NCI-H82 treated with DMSO at 0.1 percent for 48 hours (cell line): ENCODE data around the gene LLGL2.
A peak's percentile ranks its signal among the peaks of the same experiment; 100 is the strongest.
"Not testable (repeated sequence)": the region's sequence is repeated elsewhere in the genome, so short reads cannot be mapped to it uniquely, and the experiment has no call there.

Experiments
- DNase-seq: peaks from one replicate; lab custom pipeline; 2025; ENCODE audit not compliant: unreplicated experiment; lab: John Stamatoyannopoulos, UW

Gene LLGL2

DNA sequence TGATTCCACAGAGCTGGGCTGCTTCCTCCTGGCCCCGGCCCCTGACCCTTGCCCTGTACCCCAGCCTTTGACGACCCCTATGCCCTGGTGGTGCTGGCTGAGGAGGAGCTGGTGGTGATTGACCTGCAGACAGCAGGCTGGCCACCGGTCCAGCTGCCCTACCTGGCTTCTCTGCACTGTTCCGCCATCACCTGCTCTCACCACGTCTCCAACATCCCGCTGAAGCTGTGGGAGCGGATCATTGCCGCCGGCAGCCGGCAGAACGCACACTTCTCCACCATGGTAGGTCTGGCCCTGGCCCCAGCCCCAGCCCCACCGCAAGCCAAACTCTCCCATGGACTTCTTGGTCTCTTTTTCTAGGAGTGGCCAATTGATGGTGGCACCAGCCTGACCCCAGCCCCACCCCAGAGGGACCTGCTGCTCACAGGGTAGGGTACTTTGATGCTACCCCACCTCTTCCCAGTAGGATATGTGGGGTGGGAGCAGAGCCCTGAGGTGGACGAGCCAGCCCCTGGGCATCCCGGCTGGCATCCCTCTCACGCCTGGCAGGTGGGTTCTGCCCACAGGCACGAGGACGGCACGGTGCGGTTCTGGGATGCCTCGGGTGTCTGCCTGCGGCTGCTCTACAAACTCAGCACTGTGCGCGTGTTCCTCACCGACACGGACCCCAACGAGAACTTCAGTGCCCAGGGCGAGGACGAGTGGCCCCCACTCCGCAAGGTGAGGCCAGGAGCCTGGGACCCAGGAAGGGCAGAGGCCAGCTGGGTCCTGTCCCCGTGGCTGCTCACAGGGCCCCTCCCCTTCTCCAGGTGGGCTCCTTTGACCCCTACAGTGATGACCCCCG, 43.1 kb downstream of the LLGL2 start:
- DNase-seq: no peak

DNA sequence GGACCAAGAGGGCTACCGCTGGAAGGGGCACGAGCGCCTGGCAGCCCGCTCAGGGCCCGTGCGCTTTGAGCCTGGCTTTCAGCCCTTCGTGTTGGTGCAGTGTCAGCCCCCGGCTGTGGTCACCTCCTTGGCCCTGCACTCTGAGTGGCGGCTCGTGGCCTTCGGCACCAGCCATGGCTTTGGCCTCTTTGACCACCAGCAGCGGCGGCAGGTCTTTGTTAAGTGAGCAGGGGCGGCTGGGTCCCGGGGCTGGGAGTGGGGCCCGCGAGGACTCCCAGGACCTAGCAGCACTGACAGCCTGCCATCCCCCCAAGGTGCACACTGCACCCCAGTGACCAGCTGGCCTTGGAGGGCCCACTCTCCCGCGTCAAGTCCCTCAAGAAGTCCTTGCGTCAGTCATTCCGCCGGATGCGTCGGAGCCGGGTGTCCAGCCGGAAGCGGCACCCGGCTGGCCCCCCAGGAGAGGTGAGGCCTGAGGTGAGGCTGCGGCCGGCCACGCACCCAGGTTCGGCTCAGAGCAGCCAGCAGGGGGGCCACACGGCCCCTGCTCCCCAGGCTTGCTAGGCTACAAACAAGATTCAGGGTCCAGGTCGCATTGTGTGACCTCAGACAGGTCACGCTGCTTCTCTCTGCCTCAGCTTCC, 44.7 kb downstream of the LLGL2 start:
- no peak for DNase-seq

DNA sequence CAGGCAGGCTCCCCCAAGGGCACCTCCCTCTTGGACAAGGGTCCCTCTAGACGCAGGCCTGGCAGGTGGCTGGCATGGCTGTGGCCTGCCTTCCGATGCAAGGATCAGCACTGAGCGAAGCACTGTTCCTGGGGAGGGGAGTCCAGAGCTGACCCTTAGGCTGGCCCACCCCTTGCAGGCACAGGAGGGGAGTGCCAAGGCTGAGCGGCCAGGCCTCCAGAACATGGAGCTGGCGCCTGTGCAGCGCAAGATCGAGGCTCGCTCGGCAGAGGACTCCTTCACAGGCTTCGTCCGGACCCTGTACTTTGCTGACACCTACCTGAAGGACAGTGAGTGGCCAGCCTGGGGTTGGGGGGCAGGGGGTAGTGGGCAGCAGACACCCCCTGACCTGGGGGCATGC, 45.3 kb downstream of the LLGL2 start:
- no peak for DNase-seq

- DNase-seq: no peak
These were observed 45.8 kb downstream of the LLGL2 start for GRCh38 chr17:75571197-75571884.

DNA sequence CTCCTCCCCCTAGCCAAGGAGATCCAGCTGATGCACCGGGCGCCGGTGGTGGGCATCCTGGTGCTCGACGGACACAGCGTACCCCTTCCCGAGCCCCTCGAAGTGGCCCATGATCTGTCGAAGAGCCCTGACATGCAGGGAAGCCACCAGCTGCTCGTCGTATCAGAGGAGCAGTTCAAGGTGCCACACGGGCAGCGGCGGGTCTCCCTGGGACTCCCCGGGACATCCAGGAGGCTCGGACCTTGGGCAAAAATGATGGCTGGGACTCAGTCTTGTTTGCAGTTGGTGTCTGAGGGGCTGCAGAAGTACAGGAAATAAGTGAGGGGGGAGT, 46.4 kb downstream of the LLGL2 start:
- no peak for DNase-seq

DNA sequence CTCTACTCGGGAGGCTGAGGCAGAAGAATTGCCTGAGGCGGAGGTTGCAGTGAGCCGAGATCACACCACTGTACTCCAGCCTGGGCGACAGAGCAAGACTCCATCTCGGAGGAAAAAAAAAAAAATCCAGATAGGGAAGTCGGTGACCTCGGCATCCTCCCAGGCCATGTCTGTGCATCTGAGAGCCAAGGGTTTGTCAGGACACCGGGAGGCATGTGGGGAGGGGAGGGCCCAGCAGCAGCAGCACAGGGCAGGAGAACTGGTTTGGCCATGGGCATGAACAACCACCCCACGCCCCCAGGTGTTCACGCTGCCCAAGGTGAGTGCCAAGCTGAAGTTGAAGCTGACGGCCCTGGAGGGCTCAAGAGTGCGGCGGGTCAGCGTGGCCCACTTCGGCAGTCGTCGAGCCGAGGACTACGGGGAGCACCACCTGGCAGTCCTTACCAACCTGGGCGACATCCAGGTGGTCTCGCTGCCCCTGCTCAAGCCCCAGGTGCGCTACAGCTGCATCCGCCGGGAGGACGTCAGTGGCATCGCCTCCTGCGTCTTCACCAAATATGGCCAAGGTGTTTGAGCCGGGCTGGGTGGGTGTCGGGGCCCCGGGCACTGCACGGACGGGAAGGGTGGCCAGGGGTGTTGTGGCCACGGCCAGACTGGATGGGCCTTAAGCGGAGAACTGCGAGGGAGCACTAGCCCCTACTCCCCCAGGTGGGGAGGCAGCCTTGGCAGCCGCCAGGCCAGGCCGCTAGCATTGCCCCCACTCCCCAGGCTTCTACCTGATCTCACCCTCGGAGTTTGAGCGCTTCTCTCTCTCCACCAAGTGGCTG, 47.4 kb downstream of the LLGL2 start:
- no peak for DNase-seq

DNA sequence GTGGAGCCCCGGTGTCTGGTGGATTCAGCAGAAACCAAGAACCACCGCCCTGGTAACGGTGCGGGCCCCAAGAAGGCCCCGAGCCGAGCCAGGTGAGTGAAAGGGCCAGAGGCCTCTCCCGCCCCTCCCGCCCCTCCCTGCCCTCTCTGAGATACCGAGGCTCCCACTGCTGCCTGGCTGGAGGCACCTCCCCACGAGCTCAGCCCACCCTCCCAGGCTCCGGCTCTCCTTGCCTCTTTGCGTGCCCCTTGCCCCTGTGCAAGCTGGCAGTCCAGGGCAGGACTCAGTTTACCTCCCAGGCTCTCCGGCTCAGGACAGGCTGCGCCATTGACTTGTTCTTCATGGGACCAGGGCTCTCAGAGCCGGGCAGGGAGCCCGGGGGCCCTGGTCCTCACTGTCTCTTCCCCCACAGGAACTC, 48.1 kb downstream of the LLGL2 start:
- no peak for DNase-seq

GRCh38 chr17:75573994-75574393, 48.5 kb downstream of the LLGL2 start:
- no peak for DNase-seq

- DNase-seq: no peak
These were observed 49.0 kb downstream of the LLGL2 start for GRCh38 chr17:75574404-75575036.

- no peak for DNase-seq
These were observed 49.7 kb downstream of the LLGL2 start for GRCh38 chr17:75575197-75575596.

GRCh38 chr17:75575728-75576127, 50.2 kb downstream of the LLGL2 start:
- DNase-seq: no peak

DNA sequence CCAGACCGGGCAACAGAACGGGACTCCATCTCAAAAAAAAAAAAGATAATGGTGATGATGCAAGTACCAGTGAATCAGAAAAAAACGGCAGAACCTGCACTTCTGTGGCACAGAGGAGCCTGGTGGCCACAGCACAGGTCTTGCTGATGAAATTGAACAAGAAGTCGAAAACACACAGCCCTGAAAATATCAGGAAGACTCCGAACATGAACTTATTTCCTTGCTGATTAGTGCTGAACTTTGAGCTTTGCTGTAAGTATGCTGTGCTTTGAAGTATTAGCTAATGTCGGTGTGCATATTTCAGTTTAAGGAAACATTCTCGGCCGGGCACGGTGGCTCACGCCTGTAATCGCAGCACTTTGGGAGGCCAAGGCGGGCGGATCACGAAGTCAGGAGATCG, 51.2 kb downstream of the LLGL2 start:
- DNase-seq: no peak

- not testable (repeated sequence) for DNase-seq
These were observed 55.7 kb downstream of the LLGL2 start for GRCh38 chr17:75581121-75581725.

DNA sequence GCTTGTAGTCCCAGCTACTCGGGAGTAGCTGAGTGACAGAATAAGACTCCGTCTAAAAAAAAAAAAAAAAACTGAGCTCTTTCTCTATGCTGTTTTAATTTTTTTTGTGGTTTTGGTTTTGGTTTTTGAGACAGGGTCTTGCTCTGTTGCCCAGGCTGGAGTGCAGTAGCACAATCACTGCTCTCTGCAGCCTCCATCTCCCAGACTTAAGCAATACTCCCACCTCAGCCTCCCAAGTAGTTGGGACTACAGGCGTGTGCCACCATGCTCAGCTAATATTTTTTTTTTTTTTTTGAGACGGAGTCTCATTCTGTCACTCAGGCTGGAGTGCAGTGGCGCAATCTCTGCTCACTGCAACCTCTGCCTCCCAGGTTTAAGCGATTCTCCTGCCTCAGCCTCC, 57.7 kb downstream of the LLGL2 start:
- DNase-seq: not testable (repeated sequence)

DNA sequence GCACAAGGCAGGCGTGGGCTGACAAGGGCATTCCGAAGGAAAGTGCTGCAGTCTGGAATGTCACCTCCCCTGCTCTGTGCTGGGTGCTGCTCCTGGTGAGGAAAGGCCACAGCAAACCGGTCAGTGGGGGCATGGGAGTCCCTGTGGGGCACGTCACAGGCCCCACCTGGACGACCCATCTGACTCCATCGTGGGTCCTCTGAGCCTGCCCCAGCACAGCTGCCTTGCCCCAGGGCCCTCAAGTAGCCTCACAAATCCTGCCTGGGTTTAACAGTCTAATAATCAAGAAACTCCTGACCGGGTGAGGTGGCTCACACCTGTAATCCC, 59.3 kb downstream of the LLGL2 start:
- no peak for DNase-seq

- no peak for DNase-seq
These were observed 62.4 kb downstream of the LLGL2 start, which contains the start of gene MYO15B for GRCh38 chr17:75587675-75588595. Gene MYO15B, plus strand, starts transcription at chr17:75587800. Its CDS starts 258 bp downstream, at chr17:75588058.

DNA sequence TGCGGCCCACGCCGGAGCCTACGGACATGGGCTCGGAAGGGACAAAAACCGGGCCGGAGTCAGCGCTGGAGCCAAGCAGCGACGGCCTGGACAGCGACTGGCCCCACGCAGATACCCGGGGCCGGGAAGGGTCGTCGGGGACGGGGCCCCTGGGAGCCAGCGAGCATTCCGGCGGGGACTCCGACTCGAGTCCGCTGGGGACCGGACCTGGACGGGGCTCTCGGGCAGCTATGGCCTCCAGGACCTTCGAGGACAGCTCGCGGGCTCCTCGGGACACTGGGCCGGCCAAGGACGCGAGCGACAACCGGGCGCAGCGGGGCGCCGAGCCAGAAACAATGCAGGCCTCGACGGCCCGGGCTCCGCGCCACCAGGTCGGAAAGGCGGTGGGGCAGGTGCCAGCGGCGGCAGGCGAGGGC, 63.1 kb downstream of the LLGL2 start:
- no peak for DNase-seq

- peak; percentile 77 for DNase-seq
These were observed 63.8 kb downstream of the LLGL2 start for GRCh38 chr17:75589012-75589918.
